K562 (cell line): ENCODE data around the gene UBR7. TPM values are rescaled to one million over a fixed set of nuclear protein-coding genes. Genes with fewer than 3 reads are reported as not detected.

Experiments used
- ATAC-seq: fragments of 200-7000 bp; cut with Tn5 transposase; 3 replicates; pipeline ENCODE4 v1.9.1; 2020; ENCODE audit warnings: moderate library complexity
- BruUV-seq: library from RNA; stranded (reverse); fragments of 400-500 nt; replicated peaks from 2 replicates; lab custom pipeline; 2021; lab: Mats Ljungman, UMichigan
- CTCF ChIA-PET: fragments of 300-600 bp; formaldehyde crosslinking; extraction: SDS; loops from one replicate; lab custom pipeline; 2021; ENCODE audit warnings: low intra/inter-chr PET ratio; lab: Yijun Ruan, JAX
- POLR2A ChIA-PET: fragments of 300-600, 350-650 bp; sonication (Branson Sonifier 250); formaldehyde crosslinking; extraction: SDS; loops from one replicate; lab custom pipeline; 2021; ENCODE audit warnings: antibody characterized with exemption, inconsistent platforms; lab: Yijun Ruan, JAX
- DNase-seq, 4 experiments: peaks; one replicate each; pipeline versions ENCODE4 v3.0.0 to v3.0.0-alpha.2; 2011 to 2018; ENCODE audit warnings: low spot score in 3 of 4, mixed read lengths in 3 of 4; ENCODE audit errors: extremely low read depth in 1 of 4
- FAIRE-seq: peaks from 2 replicates; lab custom pipeline; 2011; peaks lifted over from hg19 to GRCh38; lab: Jason Lieb, UNC
- H2AFZ ChIP-seq: 2 replicates; pipeline ENCODE4 v1.6.0; 2011; ENCODE audit warnings: low read depth, low read length, control low read depth, inconsistent platforms
- H3K27ac ChIP-seq: fragments of 200-600 bp; 3 replicates; pipeline ENCODE4 v1.8.0; 2011; ENCODE audit warnings: low read depth, mild to moderate bottlenecking, control low read depth, inconsistent platforms, low read length, moderate library complexity, mixed read lengths; ENCODE audit errors: extremely low read depth
- H3K27me3 ChIP-seq, 2 experiments: fragments of 300-600 bp in 1 of 2; 2 replicates in 1 of 2; 3 replicates in 1 of 2; pipeline versions ENCODE4 v1.6.0 to v1.8.0; 2011; ENCODE audit warnings: inconsistent platforms in 2 of 2, low read length in 2 of 2, mild to moderate bottlenecking in 1 of 2, mixed read lengths in 1 of 2, moderate library complexity in 1 of 2; ENCODE audit not compliant: control insufficient read depth in 2 of 2, insufficient read depth in 2 of 2
- H3K36me3 ChIP-seq: fragments of 300-600 bp; 3 replicates; pipeline ENCODE4 v1.8.0; 2011; ENCODE audit warnings: mild to moderate bottlenecking, low read length, inconsistent platforms; ENCODE audit not compliant: control insufficient read depth, insufficient read depth
- H3K4me1 ChIP-seq, 2 experiments: fragments of 200-600 bp in 1 of 2; replicated peaks in 1 of 2; 2 replicates in 1 of 2; 3 replicates in 1 of 2; pipeline versions ENCODE4 v1.5.1 to v1.8.0; 2011; ENCODE audit warnings: inconsistent platforms in 2 of 2, low read length in 2 of 2, mild to moderate bottlenecking in 1 of 2, mixed read lengths in 1 of 2, moderate library complexity in 1 of 2; ENCODE audit not compliant: control insufficient read depth in 2 of 2, insufficient read depth in 2 of 2
- H3K4me2 ChIP-seq: 2 replicates; pipeline ENCODE4 v1.6.1; 2011; ENCODE audit warnings: low read length, control low read depth, inconsistent platforms, mixed read lengths; ENCODE audit not compliant: insufficient read depth
- H3K4me3 ChIP-seq: fragments of 200-600 bp; sonication (generic), shearing (Covaris generic); 2 replicates; pipeline ENCODE4 v1.5.1; 2016; ENCODE audit warnings: control low read depth, inconsistent platforms
- H3K79me2 ChIP-seq: fragments of 200-600 bp; 3 replicates; pipeline ENCODE4 v1.8.0; 2011; ENCODE audit warnings: low read length, inconsistent platforms; ENCODE audit not compliant: control insufficient read depth, insufficient read depth
- H3K9ac ChIP-seq, 2 experiments: 2 replicates each; pipeline versions ENCODE4 v1.6.0 to v1.6.1; 2011; ENCODE audit warnings: low read depth in 2 of 2, low read length in 2 of 2, control low read depth in 1 of 2, inconsistent platforms in 1 of 2, mild to moderate bottlenecking in 1 of 2, mixed read lengths in 1 of 2; ENCODE audit not compliant: insufficient read depth in 1 of 2
- H3K9me1 ChIP-seq: one replicate; pipeline ENCODE4 v1.6.0; 2011; ENCODE audit warnings: inconsistent platforms, mild to moderate bottlenecking, low read length, moderate library complexity; ENCODE audit not compliant: control insufficient read depth, insufficient read depth
- H3K9me3 ChIP-seq: replicated peaks from 2 replicates; pipeline ENCODE4 v1.5.1; 2011; ENCODE audit warnings: low read depth, low read length, inconsistent platforms; ENCODE audit not compliant: control insufficient read depth, insufficient read depth
- H4K20me1 ChIP-seq: replicated peaks from 2 replicates; pipeline ENCODE4 v1.6.1; 2011; ENCODE audit warnings: low read length, inconsistent platforms, mixed read lengths; ENCODE audit not compliant: control insufficient read depth, insufficient read depth
- CTBP1 ChIP-seq: fragments of 450-650 bp; IDR thresholded peaks from 2 replicates; pipeline ENCODE4 v1.6.1; 2016; ENCODE audit warnings: borderline replicate concordance
- ETS1 ChIP-seq: conservative IDR thresholded peaks from 2 replicates; pipeline ENCODE4 v1.6.1; 2011; ENCODE audit warnings: low read depth, mild to moderate bottlenecking, low read length; ENCODE audit not compliant: control insufficient read depth
- IRF9 ChIP-seq: fragments of 450-650 bp; IDR thresholded peaks from 2 replicates; pipeline ENCODE4 v1.6.1; 2016; ENCODE audit warnings: missing biosample characterization, missing genetic modification characterization
- MXD1 ChIP-seq: fragments of 250-450 bp; sonication (Bioruptor Pico); IDR thresholded peaks from 2 replicates; pipeline ENCODE4 v1.8.0; 2021; ENCODE audit warnings: borderline replicate concordance, mild to moderate bottlenecking, moderate library complexity; ENCODE audit not compliant: poor library complexity, severe bottlenecking
- NFIC ChIP-seq: fragments of 450-650 bp; IDR thresholded peaks from 2 replicates; pipeline ENCODE4 v1.6.1; 2017; ENCODE audit warnings: mild to moderate bottlenecking, inconsistent platforms
- NFXL1 ChIP-seq: fragments of 450-650 bp; formaldehyde crosslinking; IDR thresholded peaks from 2 replicates; pipeline ENCODE4 v1.4.0; 2021; ENCODE audit warnings: mild to moderate bottlenecking
- NR3C1 ChIP-seq: sonication (generic); formaldehyde crosslinking; IDR thresholded peaks from 2 replicates; pipeline ENCODE4 v1.8.1; 2022; ENCODE audit warnings: missing genetic modification reagents
- PTRF ChIP-seq: fragments of 450-650 bp; IDR thresholded peaks from 2 replicates; pipeline ENCODE4 v1.6.1; 2016; ENCODE audit warnings: mild to moderate bottlenecking, missing genetic modification characterization, missing compliant biosample characterization
- RAD51 ChIP-seq: fragments of 450-650 bp; IDR thresholded peaks from 2 replicates; pipeline ENCODE4 v1.7.1; 2016; ENCODE audit warnings: low read depth, mild to moderate bottlenecking, borderline replicate concordance
- TFE3 ChIP-seq: fragments of 450-650 bp; formaldehyde crosslinking; IDR thresholded peaks from 2 replicates; pipeline ENCODE4 v1.4.0; 2020; ENCODE audit warnings: mild to moderate bottlenecking, mixed read lengths
- ZBTB2 ChIP-seq: fragments of 450-650 bp; IDR thresholded peaks from 2 replicates; pipeline ENCODE4 v1.6.1; 2016; ENCODE audit warnings: antibody characterized with exemption
- ZFP30 ChIP-seq: fragments of 250-450 bp; sonication (Bioruptor Pico); IDR thresholded peaks from 2 replicates; pipeline ENCODE4 v1.8.0; 2022; ENCODE audit warnings: moderate library complexity, mild to moderate bottlenecking, inconsistent platforms, borderline replicate concordance
- ZFX ChIP-seq: sonication (generic); formaldehyde crosslinking; IDR thresholded peaks from 2 replicates; pipeline ENCODE4 v1.8.0; 2022; ENCODE audit warnings: mild to moderate bottlenecking, missing genetic modification reagents, moderate library complexity
- ZNF174 ChIP-seq: fragments of 250-450 bp; sonication (Bioruptor Pico); IDR thresholded peaks from 2 replicates; pipeline ENCODE4 v1.4.0; 2020; ENCODE audit warnings: mild to moderate bottlenecking
- ZNF274 ChIP-seq: IDR thresholded peaks from 2 replicates; pipeline ENCODE4 v1.6.1; 2011; ENCODE audit warnings: low read depth, mild to moderate bottlenecking, low read length, moderate library complexity, borderline replicate concordance
- ZNF354B ChIP-seq: fragments of 250-450 bp; sonication (Bioruptor Pico); IDR thresholded peaks from 2 replicates; pipeline ENCODE4 v1.4.0; 2020
- ZNF655 ChIP-seq: fragments of 250-450 bp; sonication (Bioruptor Pico); IDR thresholded peaks from 2 replicates; pipeline ENCODE4 v1.5.0; 2021
- whole genome bisulfite sequencing: fragments of 100-300 bp; shearing (Covaris generic); methylation state at CpG from one replicate; pipeline ENCODE4 v1.1.6; 2016; ENCODE audit warnings: low coverage, mixed read lengths; ENCODE audit not compliant: insufficient coverage; ENCODE audit errors: missing lambda C conversion rate; 5-methylcytosine and 5-hydroxymethylcytosine counted together
- in situ Hi-C: fragments of 300-500 bp; cut with MboI; formaldehyde crosslinking; loops from 4 replicates; pipeline ENCODE4 v1.15.0; 2018; ENCODE audit warnings: inconsistent platforms, mixed read lengths
- intact Hi-C: fragments of 100-400 bp; cut with micrococcal nuclease; formaldehyde crosslinking; loops from 2 replicates; pipeline ENCODE4 v1.14.2; 2022
- polyA plus RNA-seq, 8 experiments: library from polyadenylated mRNA; depleted of rRNA in 4 of 8; stranded (reverse) in 5 of 8; unstranded in 3 of 8; fragments of >200 nt; fragmentation: Nextera tagmentation in 2 of 8; fragmentation: Illumina TruSeq in 1 of 8; extraction: Ambion mirVana in 2 of 8; extraction: Trizol in 1 of 8; gene quantifications; 2 replicates each; pipeline versions ENCODE4 v1.2.1 to v1.2.3, GENCODE V29; 2011 to 2014; ENCODE audit warnings: inconsistent platforms in 1 of 8, missing spikeins in 1 of 8
- total RNA-seq, 7 experiments: library from RNA; depleted of rRNA in 6 of 7; stranded (reverse); fragments of >200 nt in 6 of 7; fragmentation: Illumina TruSeq in 2 of 7; extraction: Trizol in 2 of 7; gene quantifications; 2 replicates each; pipeline versions ENCODE4 v1.2.1 to v1.2.3, GENCODE V29; 2011 to 2021; ENCODE audit warnings: low replicate concordance in 1 of 7

UBR7 gene
- total and polyA plus RNA-seq, 9 of the 15 experiments (the other 6 are each of a cell fraction or from before 2014, with no cell fraction given) = 12.5 to 63.0 (median 34.4) TPM

GRCh38 chr14:93175492-93175891, 31.6 kb upstream of the UBR7 start:
- ChIA-PET POLR2A (interaction anchor here (0.5 kb wide), 1 partner anchor 9 kb away, joined by 3 read pairs; no protein-coding TSS in a partner anchor), CTCF (no interaction called here)
- no peaks in the 10 kb centered on the region for H3K36me3 ChIP-seq
- H3K9me3 ChIP-seq = no peaks in the 10 kb centered on the region
- 27% methylated on average over 4 of the region's 6 CpGs for WGBS
- H3K9me1 ChIP-seq = no peaks in the 10 kb centered on the region
- no peaks in the 10 kb centered on the region for H3K79me2 ChIP-seq
- no peak overlapping the region for H3K27ac ChIP-seq
- peaks cover 0 to 3% of the 10 kb centered on the region in 2 experiments; a peak in 3 of 5 replicates for H3K4me1 ChIP-seq
- in situ Hi-C loops = no loop called here
- H2AFZ ChIP-seq = no peak overlapping the region
- no peak overlapping the region for H3K4me3 ChIP-seq
- FAIRE-seq = no peak
- intact Hi-C loops = no loop called here
- ATAC-seq = no peak
- no peak overlapping the region for H3K4me2 ChIP-seq
- no TSS peak for BruUV-seq
- H4K20me1 ChIP-seq = no peaks in the 10 kb centered on the region
- H3K9ac ChIP-seq = no peak overlapping the region
- no peak for DNase-seq
- H3K27me3 ChIP-seq = no peaks in the 10 kb centered on the region
- TF ChIP-seq NFIC = no peak
- TF ChIP-seq MXD1 (CRISPR knock-in tag) = no peak
- no peak for TF ChIP-seq ZFP30 (CRISPR knock-in tag)
- no peak for TF ChIP-seq NFXL1 (CRISPR knock-in tag)
- TF ChIP-seq ETS1 = no peak
- TF ChIP-seq ZBTB2 = no peak
- TF ChIP-seq IRF9 (tag) = no peak
- TF ChIP-seq ZNF354B (CRISPR knock-in tag) = no peak
- TF ChIP-seq CTBP1 = no peak
- TF ChIP-seq ZNF174 = no peak
- TF ChIP-seq NR3C1 (CRISPR knock-in tag) = no peak
- no peak for TF ChIP-seq RAD51
- no peak for TF ChIP-seq TFE3 (CRISPR knock-in tag)
- no peak for TF ChIP-seq ZFX
- no peak for TF ChIP-seq PTRF (tag)
- no peak for TF ChIP-seq ZNF274
- TF ChIP-seq ZNF655 (CRISPR knock-in tag) = no peak
